Activated T-helper 9 cell treated with anti-CD3 and anti-CD28 coated beads, Interleukin-2, amount 50 U/mL, for 16 hours (primary cell): Measurements from ENCODE around the gene TNFAIP2.

Experiments
- DNase-seq: peaks from one replicate; pipeline ENCODE4 v3.0.0-alpha.2; 2020; ENCODE audit warnings: low read depth

The TNFAIP2 gene

GRCh38 chr14:103122585-103122946 is 695 bp upstream of the TNFAIP2 start:
- DNase-seq: no peak

GRCh38 chr14:103123634-103124500 is 606 bp downstream of the TNFAIP2 start:
- no peak for DNase-seq

- no peak for DNase-seq
Measured at GRCh38 chr14:103124501-103125001, 1.3 kb downstream of the TNFAIP2 start.

GRCh38 chr14:103125098-103126070 is 2.1 kb downstream of the TNFAIP2 start:
- DNase-seq: no peak

- no peak for DNase-seq
Measured at GRCh38 chr14:103126088-103126872, 3.0 kb downstream of the TNFAIP2 start.

GRCh38 chr14:103126873-103127304 is 3.6 kb downstream of the TNFAIP2 start:
- no peak for DNase-seq

- no peak for DNase-seq
Measured at GRCh38 chr14:103127356-103127755, 4.1 kb downstream of the TNFAIP2 start.

- DNase-seq: no peak
Measured at GRCh38 chr14:103127861-103128598, 4.8 kb downstream of the TNFAIP2 start.

- DNase-seq: no peak
Measured at GRCh38 chr14:103128631-103129300, 5.5 kb downstream of the TNFAIP2 start.

- no peak for DNase-seq
Measured at GRCh38 chr14:103129301-103130016, 6.2 kb downstream of the TNFAIP2 start.

- DNase-seq: no peak
Measured at GRCh38 chr14:103130017-103130764, 6.9 kb downstream of the TNFAIP2 start.

- DNase-seq: no peak
Measured at GRCh38 chr14:103130965-103131364, 7.7 kb downstream of the TNFAIP2 start.

GRCh38 chr14:103131580-103131979 is 8.3 kb downstream of the TNFAIP2 start:
- no peak for DNase-seq

GRCh38 chr14:103132381-103133209 is 9.3 kb downstream of the TNFAIP2 start:
- no peak for DNase-seq

GRCh38 chr14:103133210-103134140 is 10.2 kb downstream of the TNFAIP2 start:
- no peak for DNase-seq

GRCh38 chr14:103134405-103134804 is 11.1 kb downstream of the TNFAIP2 start:
- DNase-seq: no peak

- no peak for DNase-seq
Measured at GRCh38 chr14:103134919-103135318, 11.7 kb downstream of the TNFAIP2 start.
